Measurements from ENCODE around the gene PGP.
"Not testable (repeated sequence)": the region's sequence is repeated elsewhere in the genome, so short reads cannot be mapped to it uniquely, and the experiment has no call there.

Gene PGP

DNA sequence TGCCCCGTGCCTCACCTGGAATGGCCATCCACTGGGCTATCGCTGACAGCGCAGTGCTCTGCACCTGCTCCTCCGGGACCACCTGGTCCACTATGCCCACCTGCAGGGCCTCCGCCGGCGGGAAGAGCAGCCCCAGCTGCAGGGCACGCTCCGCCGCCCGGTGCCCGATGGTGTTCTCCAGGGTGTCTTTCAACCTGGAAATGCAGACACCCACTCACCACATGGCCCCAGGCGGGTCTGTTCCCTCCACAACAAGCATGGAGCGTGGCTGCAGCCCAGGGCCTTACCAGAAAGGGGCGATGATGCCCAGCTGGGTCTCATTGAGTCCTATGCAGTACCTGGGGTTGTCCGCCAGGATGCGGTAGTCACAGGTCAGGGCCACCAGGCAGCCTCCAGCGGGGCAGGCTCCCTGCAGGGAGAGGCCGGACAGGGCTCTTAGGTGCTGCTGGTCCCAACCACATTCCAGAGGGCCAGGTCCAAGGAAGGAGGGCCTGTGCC, 28.4 kb upstream of the PGP start:
- H3K4me3 ChIP-seq (ENCODE audit: low read depth, low read length) = no peak overlapping the region
- TF ChIP-seq, protein P1, sequence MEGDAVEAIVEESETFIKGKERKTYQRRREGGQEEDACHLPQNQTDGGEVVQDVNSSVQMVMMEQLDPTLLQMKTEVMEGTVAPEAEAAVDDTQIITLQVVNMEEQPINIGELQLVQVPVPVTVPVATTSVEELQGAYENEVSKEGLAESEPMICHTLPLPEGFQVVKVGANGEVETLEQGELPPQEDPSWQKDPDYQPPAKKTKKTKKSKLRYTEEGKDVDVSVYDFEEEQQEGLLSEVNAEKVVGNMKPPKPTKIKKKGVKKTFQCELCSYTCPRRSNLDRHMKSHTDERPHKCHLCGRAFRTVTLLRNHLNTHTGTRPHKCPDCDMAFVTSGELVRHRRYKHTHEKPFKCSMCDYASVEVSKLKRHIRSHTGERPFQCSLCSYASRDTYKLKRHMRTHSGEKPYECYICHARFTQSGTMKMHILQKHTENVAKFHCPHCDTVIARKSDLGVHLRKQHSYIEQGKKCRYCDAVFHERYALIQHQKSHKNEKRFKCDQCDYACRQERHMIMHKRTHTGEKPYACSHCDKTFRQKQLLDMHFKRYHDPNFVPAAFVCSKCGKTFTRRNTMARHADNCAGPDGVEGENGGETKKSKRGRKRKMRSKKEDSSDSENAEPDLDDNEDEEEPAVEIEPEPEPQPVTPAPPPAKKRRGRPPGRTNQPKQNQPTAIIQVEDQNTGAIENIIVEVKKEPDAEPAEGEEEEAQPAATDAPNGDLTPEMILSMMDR (IDR thresholded peaks at IDR 0.05; ENCODE audit: low read depth, low read length, missing control alignments) = no peak
- DNase-seq (ENCODE audit: low read depth) = no peak

DNA sequence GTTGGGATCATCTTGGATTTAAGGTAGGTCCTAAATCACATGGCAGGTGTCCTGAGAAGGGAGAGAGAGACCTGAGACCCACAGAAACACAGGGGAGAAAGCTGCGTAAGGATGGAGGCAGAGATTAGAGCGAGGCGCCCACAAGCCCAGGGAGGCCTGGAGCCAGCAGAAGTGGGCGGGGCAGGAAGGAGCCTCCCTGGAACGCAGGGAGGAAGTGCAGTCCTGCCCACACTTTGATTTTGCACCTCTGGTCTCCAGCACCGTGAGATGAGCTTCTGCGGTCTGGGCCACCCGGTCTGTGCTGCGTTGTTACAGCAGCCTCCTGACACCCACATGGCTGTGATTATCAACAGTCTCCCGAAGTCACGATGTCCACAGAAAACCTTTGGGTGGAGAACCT, 28.0 kb upstream of the PGP start:
- no peak for DNase-seq (ENCODE audit: low read depth)
- H3K4me3 ChIP-seq (ENCODE audit: low read depth, low read length) = no peak overlapping the region
- TF ChIP-seq, protein P1 (IDR thresholded peaks at IDR 0.05; ENCODE audit: low read depth, low read length, missing control alignments) = no peak

DNA sequence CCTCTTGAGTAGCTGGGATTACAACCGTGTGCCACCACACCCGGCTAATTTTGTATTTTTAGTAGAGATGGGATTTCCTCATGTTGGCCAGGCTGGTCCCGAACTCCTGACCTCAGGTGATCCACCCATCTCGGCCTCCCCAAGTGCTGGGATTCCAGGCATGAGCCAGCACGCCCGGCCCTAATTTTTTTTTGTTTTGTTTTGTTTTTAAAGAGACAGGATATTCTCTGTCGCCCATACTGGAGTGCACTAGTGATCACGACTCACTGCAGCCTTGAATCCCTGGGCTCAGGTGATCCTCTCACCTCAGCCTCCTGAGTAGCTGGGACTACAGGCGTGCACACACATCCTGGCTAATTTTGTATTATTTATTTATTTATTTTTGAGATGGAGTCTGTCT, 25.7 kb upstream of the PGP start:
- H3K4me3 ChIP-seq (ENCODE audit: low read depth, low read length); DNase-seq (ENCODE audit: low read depth): not testable (repeated sequence)

DNA sequence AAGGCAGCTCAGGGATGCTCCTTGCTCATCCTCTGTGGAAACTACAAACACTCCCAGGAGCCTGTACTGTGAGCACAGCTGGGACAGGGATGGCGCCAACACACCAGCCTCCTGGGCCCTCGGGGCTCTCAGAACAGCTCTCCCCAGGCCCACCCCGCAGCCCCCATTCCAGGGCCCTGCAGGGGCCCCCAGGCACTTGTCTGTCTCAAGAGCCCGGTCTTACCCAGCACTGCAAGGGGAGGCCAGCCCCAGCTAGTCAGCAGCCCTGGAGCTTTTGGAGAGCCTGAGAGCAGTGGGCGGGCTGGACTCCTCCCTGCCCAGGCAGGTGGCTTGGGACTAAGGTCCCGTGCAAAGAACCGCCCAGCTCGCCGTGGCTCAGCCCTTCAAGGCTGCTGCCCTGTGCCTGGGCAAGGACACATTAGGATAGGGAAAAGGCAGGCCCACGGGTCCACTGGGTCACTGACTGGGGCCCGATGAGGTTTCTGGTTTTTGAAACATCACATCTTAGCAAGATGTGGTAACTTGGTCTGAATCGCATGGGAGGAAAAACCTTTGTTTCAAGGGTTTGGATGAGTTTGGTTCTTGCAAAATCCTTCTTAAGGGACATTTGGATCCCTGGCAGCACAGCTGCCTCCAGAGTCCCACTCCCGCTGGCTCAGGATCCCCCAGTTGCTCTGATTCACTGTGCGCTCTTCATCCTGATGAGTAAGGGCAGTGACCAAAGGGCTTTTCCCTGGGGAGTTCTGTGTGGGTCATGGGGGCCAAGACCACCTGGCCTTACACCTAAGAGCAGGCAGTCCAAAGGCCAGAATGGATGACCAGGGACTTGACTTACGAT, 24.4 kb upstream of the PGP start:
- no peak overlapping the region for H3K4me3 ChIP-seq (ENCODE audit: low read depth, low read length)
- DNase-seq (ENCODE audit: low read depth) = no peak
- TF ChIP-seq, protein P1 (IDR thresholded peaks at IDR 0.05; ENCODE audit: low read depth, low read length, missing control alignments) = no peak

DNA sequence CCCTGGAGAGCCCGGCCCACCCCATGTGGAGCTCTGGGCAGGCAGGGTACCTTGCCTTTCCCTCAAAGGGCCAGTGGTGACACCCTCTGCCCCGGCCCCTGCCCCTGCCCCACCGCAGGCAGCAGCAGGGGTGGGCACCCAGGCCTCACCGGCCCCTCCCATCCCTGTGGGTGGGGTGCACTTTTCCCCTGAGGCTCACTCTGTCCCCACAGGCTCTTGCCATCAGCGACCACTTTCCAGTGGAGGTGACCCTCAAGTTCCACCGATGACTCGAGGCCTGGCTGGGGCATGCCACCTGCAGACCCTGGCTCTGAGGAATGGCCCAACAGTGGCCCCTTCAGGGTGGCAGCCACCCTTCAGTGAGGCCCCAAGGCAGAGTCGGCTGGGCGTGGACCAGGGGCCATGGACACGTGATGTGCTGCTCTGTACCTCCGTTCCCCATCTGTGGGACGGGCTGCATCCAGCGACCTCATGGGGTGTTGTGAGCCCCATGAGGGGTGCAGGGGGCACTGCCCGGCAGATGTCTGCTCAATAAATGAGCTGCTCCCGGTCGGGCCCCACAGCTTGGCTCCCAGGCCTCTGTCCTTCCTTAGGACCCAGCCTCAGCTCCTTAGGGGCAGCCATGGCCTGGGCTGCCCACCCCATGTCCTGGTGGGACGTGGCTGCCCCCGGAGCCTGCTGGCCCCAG, 23.7 kb upstream of the PGP start:
- no peak overlapping the region for H3K4me3 ChIP-seq (ENCODE audit: low read depth, low read length)
- DNase-seq (ENCODE audit: low read depth) = no peak
- TF ChIP-seq, protein P1 (IDR thresholded peaks at IDR 0.05; ENCODE audit: low read depth, low read length, missing control alignments) = no peak

DNA sequence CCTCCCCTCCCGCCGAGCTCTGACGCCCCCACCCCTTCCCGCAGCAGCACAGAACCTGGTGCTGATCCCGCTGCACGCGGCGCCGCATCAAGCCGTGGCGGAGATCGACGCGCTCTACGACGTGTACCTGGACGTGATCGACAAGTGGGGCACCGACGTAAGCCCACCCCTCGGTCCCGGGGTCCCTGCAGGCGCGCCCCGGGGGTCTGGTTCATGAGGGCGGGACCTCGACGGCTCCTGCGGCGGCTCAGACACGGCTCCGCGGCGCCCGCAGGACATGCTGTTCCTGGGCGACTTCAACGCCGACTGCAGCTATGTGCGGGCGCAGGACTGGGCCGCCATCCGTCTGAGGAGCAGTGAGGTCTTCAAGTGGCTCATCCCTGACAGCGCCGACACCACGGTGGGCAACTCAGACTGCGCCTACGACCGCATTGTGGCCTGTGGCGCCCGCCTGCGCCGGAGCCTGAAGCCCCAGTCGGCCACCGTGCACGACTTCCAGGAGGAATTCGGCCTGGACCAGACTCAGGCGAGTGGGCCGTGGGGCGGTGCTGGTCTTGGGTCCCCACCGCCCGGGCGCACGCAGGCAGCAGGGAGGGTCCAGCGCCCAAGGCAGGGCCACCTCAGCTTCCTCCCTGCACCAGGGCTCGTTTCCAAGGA, 23.0 kb upstream of the PGP start:
- TF ChIP-seq, protein P1 (IDR thresholded peaks at IDR 0.05; ENCODE audit: low read depth, low read length, missing control alignments) = no peak
- DNase-seq (ENCODE audit: low read depth) = no peak
- no peak overlapping the region for H3K4me3 ChIP-seq (ENCODE audit: low read depth, low read length)

DNA sequence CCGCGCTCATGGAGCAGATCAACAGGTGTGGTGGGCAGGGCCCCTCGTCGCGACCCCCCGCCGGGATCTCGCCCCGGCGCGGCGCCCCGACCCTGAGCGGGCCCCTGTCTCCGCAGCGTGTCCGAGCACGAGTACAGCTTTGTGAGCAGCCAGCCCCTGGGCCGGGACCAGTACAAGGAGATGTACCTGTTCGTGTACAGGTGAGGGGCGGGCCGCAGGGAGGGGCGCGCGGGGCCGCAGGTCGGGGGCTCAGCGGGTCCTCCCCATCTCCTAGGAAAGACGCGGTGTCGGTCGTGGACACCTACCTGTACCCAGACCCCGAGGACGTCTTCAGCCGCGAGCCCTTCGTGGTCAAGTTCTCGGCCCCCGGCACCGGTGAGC, 22.5 kb upstream of the PGP start:
- TF ChIP-seq, protein P1 (IDR thresholded peaks at IDR 0.05; ENCODE audit: low read depth, low read length, missing control alignments) = no peak
- no peak overlapping the region for H3K4me3 ChIP-seq (ENCODE audit: low read depth, low read length)
- DNase-seq (ENCODE audit: low read depth) = no peak

Data from GM12864 (cell line).